Spleen (tissue), 7 donors: ENCODE results near the gene PYHIN1.

Source experiments
- POLR2A ChIP-seq, 3 donors: fragments of 450-650 bp; IDR thresholded peaks; one replicate each; pipeline ENCODE4 v1.5.1; 2017; ENCODE audit warnings: antibody characterized with exemption in 3 of 3, mild to moderate bottlenecking in 1 of 3
- POLR2AphosphoS5 ChIP-seq, 3 donors: sonication (generic); formaldehyde crosslinking; IDR thresholded peaks; one replicate each; pipeline ENCODE4 v1.5.1; 2017; ENCODE audit warnings: antibody characterized with exemption in 3 of 3
- TF ChIP-seq, protein P1 (sequence below), 11 experiments: fragments of 200-600 bp in 7 of 11; fragments of 450-650 bp in 4 of 11; sonication (generic) in 4 of 11; IDR thresholded peaks in 8 of 11; conservative IDR thresholded peaks in 3 of 11; 1 replicate in 7 of 11; 2 replicates in 4 of 11; pipeline versions ENCODE4 v1.4.0 to v1.8.0; 2016 to 2021; ENCODE audit warnings: antibody characterized with exemption in 11 of 11, inconsistent platforms in 4 of 11, mild to moderate bottlenecking in 1 of 11
- donor health status: DM: no; HTN: no; CAD: no; lungs with moderate emphysema.
- donor health status: DM: no; HTN: no; CAD: no.
- donor health status: DM: no; HTN: no; CAD: no.

DNA sequence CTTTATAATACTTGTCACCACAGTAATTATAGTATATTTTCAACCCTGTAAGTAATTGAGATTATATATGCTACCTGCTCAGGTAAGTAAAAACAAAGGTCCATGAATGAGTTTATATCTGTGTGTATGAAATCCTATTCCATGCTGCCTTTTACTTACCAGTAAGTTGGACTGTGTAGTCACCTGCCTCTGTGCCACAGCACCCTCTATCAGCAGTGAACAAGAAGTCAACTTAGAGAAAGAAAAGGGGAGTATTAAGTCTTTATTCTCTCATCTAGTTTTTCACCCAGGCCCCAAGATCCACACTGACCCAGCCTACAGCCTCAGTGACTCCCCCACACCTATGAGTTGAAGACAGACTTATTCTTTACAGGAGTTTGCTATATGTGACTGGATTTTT lies 41.5 kb downstream of the PYHIN1 start:
- TF ChIP-seq, protein P1, sequence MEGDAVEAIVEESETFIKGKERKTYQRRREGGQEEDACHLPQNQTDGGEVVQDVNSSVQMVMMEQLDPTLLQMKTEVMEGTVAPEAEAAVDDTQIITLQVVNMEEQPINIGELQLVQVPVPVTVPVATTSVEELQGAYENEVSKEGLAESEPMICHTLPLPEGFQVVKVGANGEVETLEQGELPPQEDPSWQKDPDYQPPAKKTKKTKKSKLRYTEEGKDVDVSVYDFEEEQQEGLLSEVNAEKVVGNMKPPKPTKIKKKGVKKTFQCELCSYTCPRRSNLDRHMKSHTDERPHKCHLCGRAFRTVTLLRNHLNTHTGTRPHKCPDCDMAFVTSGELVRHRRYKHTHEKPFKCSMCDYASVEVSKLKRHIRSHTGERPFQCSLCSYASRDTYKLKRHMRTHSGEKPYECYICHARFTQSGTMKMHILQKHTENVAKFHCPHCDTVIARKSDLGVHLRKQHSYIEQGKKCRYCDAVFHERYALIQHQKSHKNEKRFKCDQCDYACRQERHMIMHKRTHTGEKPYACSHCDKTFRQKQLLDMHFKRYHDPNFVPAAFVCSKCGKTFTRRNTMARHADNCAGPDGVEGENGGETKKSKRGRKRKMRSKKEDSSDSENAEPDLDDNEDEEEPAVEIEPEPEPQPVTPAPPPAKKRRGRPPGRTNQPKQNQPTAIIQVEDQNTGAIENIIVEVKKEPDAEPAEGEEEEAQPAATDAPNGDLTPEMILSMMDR (IDR thresholded peaks at IDR 0.05 in 8 of 11, conservative IDR thresholded peaks at IDR 0.05 in 3 of 11) = no peak
- TF ChIP-seq POLR2AphosphoS5 (IDR thresholded peaks at IDR 0.05) (no peak), POLR2A (IDR thresholded peaks at IDR 0.05) (no peak)
